Lower leg skin (tissue), 4 donors: ENCODE data around the gene CTNND1. TPM values are rescaled to one million over a fixed set of nuclear protein-coding genes. Genes with fewer than 3 reads are reported as not detected.
"Not testable (repeated sequence)": the region's sequence is repeated elsewhere in the genome, so short reads cannot be mapped to it uniquely, and the experiment has no call there.

Experiments used
- DNase-seq, 2 donors: peaks; one replicate each; pipeline ENCODE4 v3.0.0-alpha.2; 2019; ENCODE audit warnings: low spot score in 2 of 2
- H3K4me3 ChIP-seq: fragments of 200-600 bp; sonication (generic); 2 replicates; pipeline ENCODE4 v1.5.1; 2017; ENCODE audit warnings: mild to moderate bottlenecking, low read depth; ENCODE audit not compliant: poor library complexity, severe bottlenecking
- POLR2A ChIP-seq, 2 donors: fragments of 450-650 bp; IDR thresholded peaks; one replicate each; pipeline ENCODE4 v1.6.1; 2016 to 2017; ENCODE audit warnings: antibody characterized with exemption in 2 of 2, mild to moderate bottlenecking in 1 of 2, moderate library complexity in 1 of 2
- WGBS, 2 donors: methylation state at CpG; one replicate each; pipeline ENCODE4 v1.1.5; 2018; 5-methylcytosine and 5-hydroxymethylcytosine counted together
- intact Hi-C: fragments of 100-400 bp; cut with DNase I; formaldehyde crosslinking; loops from one replicate; pipeline ENCODE4 v1.15.0; 2023; ENCODE audit warnings: low total_unique reads
- total RNA-seq, 4 donors: library from RNA; depleted of rRNA; stranded (reverse); fragments of >200 nt; gene quantifications; one replicate each; pipeline ENCODE4 v1.1.0, GENCODE V29; 2016
- TF ChIP-seq, protein P1 (sequence below), 3 donors: fragments of 450-650 bp; IDR thresholded peaks; one replicate each; pipeline ENCODE4 v1.5.1; 2016; ENCODE audit warnings: antibody characterized with exemption in 3 of 3, mild to moderate bottlenecking in 3 of 3, moderate library complexity in 2 of 3

The CTNND1 gene
- total RNA-seq, 4 donors from 2014 or later, result 186 to 243 (median 197) TPM

- 93 to 96% methylated on average over 1 of the region's 1 CpG for WGBS, 2 donors
- no peak overlapping the region for H3K4me3 ChIP-seq
- intact Hi-C loops, result no loop called here
- no peak for DNase-seq
- TF ChIP-seq POLR2A (IDR thresholded peaks at IDR 0.05), result no peak
- TF ChIP-seq, protein P1, sequence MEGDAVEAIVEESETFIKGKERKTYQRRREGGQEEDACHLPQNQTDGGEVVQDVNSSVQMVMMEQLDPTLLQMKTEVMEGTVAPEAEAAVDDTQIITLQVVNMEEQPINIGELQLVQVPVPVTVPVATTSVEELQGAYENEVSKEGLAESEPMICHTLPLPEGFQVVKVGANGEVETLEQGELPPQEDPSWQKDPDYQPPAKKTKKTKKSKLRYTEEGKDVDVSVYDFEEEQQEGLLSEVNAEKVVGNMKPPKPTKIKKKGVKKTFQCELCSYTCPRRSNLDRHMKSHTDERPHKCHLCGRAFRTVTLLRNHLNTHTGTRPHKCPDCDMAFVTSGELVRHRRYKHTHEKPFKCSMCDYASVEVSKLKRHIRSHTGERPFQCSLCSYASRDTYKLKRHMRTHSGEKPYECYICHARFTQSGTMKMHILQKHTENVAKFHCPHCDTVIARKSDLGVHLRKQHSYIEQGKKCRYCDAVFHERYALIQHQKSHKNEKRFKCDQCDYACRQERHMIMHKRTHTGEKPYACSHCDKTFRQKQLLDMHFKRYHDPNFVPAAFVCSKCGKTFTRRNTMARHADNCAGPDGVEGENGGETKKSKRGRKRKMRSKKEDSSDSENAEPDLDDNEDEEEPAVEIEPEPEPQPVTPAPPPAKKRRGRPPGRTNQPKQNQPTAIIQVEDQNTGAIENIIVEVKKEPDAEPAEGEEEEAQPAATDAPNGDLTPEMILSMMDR (IDR thresholded peaks at IDR 0.05), result no peak
Observed at GRCh38 chr11:57834852-57835251, 73.2 kb downstream of the CTNND1 start.

DNA sequence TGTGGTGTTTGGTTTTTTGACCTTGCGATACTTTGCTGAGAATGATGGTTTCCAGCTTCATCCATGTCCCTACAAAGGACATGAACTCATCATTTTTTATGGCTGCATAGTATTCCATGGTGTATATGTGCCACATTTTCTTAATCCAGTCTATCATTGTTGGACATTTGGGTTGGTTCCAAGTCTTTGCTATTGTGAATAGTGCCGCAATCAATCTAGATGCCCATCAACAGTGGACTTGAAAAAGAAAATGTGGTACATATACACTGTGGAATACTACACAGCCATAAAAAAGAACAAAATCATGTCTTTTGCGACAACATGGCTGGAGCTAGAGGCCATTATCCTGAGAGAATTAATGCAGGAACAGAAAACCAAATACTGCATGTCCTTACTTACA, 77.0 kb downstream of the CTNND1 start:
- whole genome bisulfite sequencing, 2 donors, result 96 to 99% methylated on average over 3 of the region's 3 CpGs
- DNase-seq, intact Hi-C loops, H3K4me3 ChIP-seq: not testable (repeated sequence)

DNA sequence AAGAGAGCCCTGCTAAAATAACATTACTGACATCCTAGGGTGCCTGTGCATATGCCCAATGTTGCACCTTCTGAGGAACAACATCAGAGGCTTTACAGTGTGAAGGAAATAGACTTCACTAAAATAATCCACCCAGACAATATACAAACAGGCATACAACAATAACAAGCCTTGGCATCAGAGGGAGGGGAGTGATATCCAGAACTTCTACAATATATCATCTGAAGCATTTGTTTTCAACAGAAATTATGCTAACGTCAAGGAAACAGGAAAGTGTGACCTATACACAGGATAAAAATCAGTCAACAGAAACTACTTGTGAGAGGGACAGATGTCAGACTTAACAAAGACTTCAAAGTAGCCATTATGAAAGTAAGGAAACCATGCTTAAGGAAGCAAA, 81.3 kb downstream of the CTNND1 start:
- 52 to 53% methylated on average over 1 of the region's 1 CpG for WGBS, 2 donors
- intact Hi-C loops, result no loop called here
- no peak for TF ChIP-seq POLR2A (IDR thresholded peaks at IDR 0.05)
- TF ChIP-seq, protein P1 (IDR thresholded peaks at IDR 0.05), result no peak
- DNase-seq, result no peak
- no peak overlapping the region for H3K4me3 ChIP-seq

DNA sequence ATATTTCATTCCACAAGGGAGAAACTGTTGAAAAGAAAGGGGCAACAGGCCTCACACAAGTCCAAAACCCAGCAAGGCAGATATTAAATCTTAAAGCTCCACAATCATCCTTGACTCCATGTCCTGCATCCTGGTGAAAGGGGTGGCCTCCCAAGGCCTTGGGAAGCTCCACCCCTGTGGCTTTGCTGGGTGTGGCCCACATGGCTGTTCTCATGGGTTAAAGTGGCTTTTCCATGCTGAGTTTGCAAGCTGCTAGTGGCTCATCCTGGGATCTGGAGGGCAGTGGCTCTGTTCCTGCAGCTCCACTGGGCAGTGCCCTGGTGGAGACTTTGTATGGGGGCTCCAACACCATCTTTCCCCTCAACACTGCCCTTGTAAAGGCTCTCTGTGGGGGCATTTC, 106.4 kb downstream of the CTNND1 start:
- intact Hi-C loops, result no loop called here
- no peak overlapping the region for H3K4me3 ChIP-seq
- TF ChIP-seq, protein P1 (IDR thresholded peaks at IDR 0.05), result no peak
- TF ChIP-seq POLR2A (IDR thresholded peaks at IDR 0.05), result no peak
- no peak for DNase-seq

DNA sequence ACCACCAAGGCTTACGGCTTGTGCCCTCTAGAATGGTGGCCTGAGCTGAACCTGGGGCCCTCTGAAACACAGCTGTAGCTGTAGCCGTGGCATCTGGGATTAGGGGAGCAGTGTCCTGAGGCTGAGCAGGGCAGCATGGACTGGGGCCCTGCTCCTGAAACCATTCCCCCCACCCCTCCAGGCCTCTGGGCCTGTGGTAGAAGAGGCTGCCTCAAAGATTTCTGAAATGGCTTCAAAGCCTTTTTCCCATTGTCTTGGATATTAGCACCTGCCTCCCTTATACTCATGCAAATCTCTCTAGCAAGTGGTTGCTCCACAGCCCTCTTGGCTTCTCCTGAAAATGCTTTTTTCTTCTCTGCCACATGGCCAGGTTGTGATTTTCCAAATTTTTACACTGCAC, 106.9 kb downstream of the CTNND1 start:
- no peak overlapping the region for H3K4me3 ChIP-seq
- TF ChIP-seq, protein P1 (IDR thresholded peaks at IDR 0.05), result no peak
- no peak for TF ChIP-seq POLR2A (IDR thresholded peaks at IDR 0.05)
- no peak for DNase-seq
- intact Hi-C loops, result no loop called here
- 89 to 100% methylated on average over 2 of the region's 2 CpGs for WGBS, 2 donors

Other genes with a start within 250 kb of the CTNND1 start
- gene SLC43A1, start 246.1 kb upstream of the CTNND1 start, total RNA-seq, result 10 to 100 TPM; 15.9 to 20.2 (median 18.3) TPM
- gene TIMM10, start 231.0 kb upstream of the CTNND1 start, total RNA-seq, result 10 to 100 TPM; 24.3 to 53.2 (median 29.4) TPM
- not detected for gene SMTNL1, start 224.2 kb upstream of the CTNND1 start, total RNA-seq
- 10 to 100 TPM; 14.5 to 31.0 (median 19.9) TPM for gene UBE2L6, start 194.1 kb upstream of the CTNND1 start, total RNA-seq
- 100 to 1,000 TPM in 2 of 4 donors, 10 to 100 TPM in 2; 89.4 to 236 (median 103) TPM for gene SERPING1, start 164.1 kb upstream of the CTNND1 start, total RNA-seq
- gene YPEL4, start 111.9 kb upstream of the CTNND1 start, total RNA-seq, result 1 to 10 TPM in 3 of 4 donors, under 1 TPM in 1; 0.91 to 4.3 (median 2.9) TPM
- 10 to 100 TPM; 14.0 to 29.2 (median 17.6) TPM for gene CLP1, start 104.0 kb upstream of the CTNND1 start, total RNA-seq
- 10 to 100 TPM; 72.9 to 99.1 (median 84.5) TPM for gene ZDHHC5, start 93.7 kb upstream of the CTNND1 start, total RNA-seq
- gene MED19, start 49.6 kb upstream of the CTNND1 start, total RNA-seq, result 10 to 100 TPM; 19.4 to 25.5 (median 23.0) TPM
- gene TMX2, start 49.2 kb upstream of the CTNND1 start, total RNA-seq, result 10 to 100 TPM; 41.8 to 60.4 (median 45.4) TPM
- 100 to 1,000 TPM; 113 to 133 (median 124) TPM for gene SELENOH, start 20.3 kb upstream of the CTNND1 start, total RNA-seq
- gene BTBD18, start 10.0 kb upstream of the CTNND1 start, total RNA-seq, result not detected